Neural cell (in vitro differentiated cells): Measurements from ENCODE around the gene VN1R5. TPM values are rescaled to one million over a fixed set of nuclear protein-coding genes. Genes with fewer than 3 reads are reported as not detected.

ENCODE experiments used
- H2AFZ ChIP-seq: fragments of 200-600, 300-800 bp; sonication (generic), shearing (Covaris generic); 2 replicates; pipeline ENCODE4 v1.6.0; 2014; ENCODE audit warnings: low read depth, mild to moderate bottlenecking, antibody characterized with exemption, low read length, moderate library complexity
- H3F3A ChIP-seq: fragments of 200-600 bp; shearing (Covaris generic); 2 replicates; pipeline ENCODE4 v1.6.1; 2016; ENCODE audit warnings: mild to moderate bottlenecking, moderate library complexity, mixed read lengths, antibody characterized with exemption, low read length; ENCODE audit not compliant: insufficient read depth, poor library complexity, severe bottlenecking
- H3K27ac ChIP-seq: fragments of 200-600, 300-800 bp; sonication (generic), shearing (Covaris generic); 2 replicates; pipeline ENCODE4 v1.5.1; 2014; ENCODE audit warnings: mild to moderate bottlenecking, low read length, moderate library complexity
- H3K27me3 ChIP-seq: fragments of 300-800, 200-600 bp; sonication (generic), shearing (Covaris generic); 2 replicates; pipeline ENCODE4 v1.6.0; 2014; ENCODE audit warnings: mild to moderate bottlenecking, low read depth, low read length, moderate library complexity; ENCODE audit not compliant: insufficient read depth
- H3K36me3 ChIP-seq: fragments of 300-800, 200-600 bp; sonication (generic), shearing (Covaris generic); 2 replicates; pipeline ENCODE4 v1.5.1; 2014; ENCODE audit warnings: mild to moderate bottlenecking, antibody characterized with exemption, low read length, moderate library complexity; ENCODE audit not compliant: insufficient read depth
- H3K4me2 ChIP-seq: fragments of 300-800, 200-600 bp; sonication (generic), shearing (Covaris generic); 2 replicates; pipeline ENCODE4 v1.6.0; 2014; ENCODE audit warnings: mild to moderate bottlenecking, low read length
- H3K4me3 ChIP-seq: fragments of 300-800, 200-600 bp; sonication (generic), shearing (Covaris generic); 2 replicates; pipeline ENCODE4 v1.5.1; 2014; ENCODE audit warnings: mild to moderate bottlenecking, low read length, moderate library complexity
- H3K79me2 ChIP-seq: fragments of 200-600 bp; shearing (Covaris generic); replicated peaks from 2 replicates; pipeline ENCODE4 v1.6.0; 2014; ENCODE audit warnings: mild to moderate bottlenecking, low read length, moderate library complexity; ENCODE audit not compliant: insufficient read depth
- H3K9ac ChIP-seq: fragments of 300-800, 200-600 bp; sonication (generic), shearing (Covaris generic); 2 replicates; pipeline ENCODE4 v1.6.1; 2016; ENCODE audit warnings: mild to moderate bottlenecking, low read length, mixed read lengths
- H3K9me2 ChIP-seq: fragments of 200-600 bp; shearing (Covaris generic); 2 replicates; pipeline ENCODE4 v1.6.1; 2016; ENCODE audit warnings: mild to moderate bottlenecking, low read length, mixed read lengths; ENCODE audit not compliant: insufficient read depth
- H3K9me3 ChIP-seq: fragments of 200-600, 300-800 bp; sonication (generic), shearing (Covaris generic); 2 replicates; pipeline ENCODE4 v1.6.1; 2016; ENCODE audit warnings: mild to moderate bottlenecking, mixed run types, low read length, moderate library complexity, mixed read lengths
- H4K20me1 ChIP-seq: fragments of 200-600 bp; shearing (Covaris generic); 2 replicates; pipeline ENCODE4 v1.6.1; 2016; ENCODE audit warnings: mild to moderate bottlenecking, mixed run types; ENCODE audit not compliant: insufficient read depth
- EP300 ChIP-seq: fragments of 450-650 bp; conservative IDR thresholded peaks from 2 replicates; pipeline ENCODE4 v1.6.1; 2014; ENCODE audit warnings: antibody characterized with exemption, mild to moderate bottlenecking, moderate library complexity; ENCODE audit not compliant: poor library complexity, severe bottlenecking
- EZH2 ChIP-seq: fragments of 200-600, 300-800 bp; shearing (Covaris generic), sonication (generic); IDR thresholded peaks from 2 replicates; pipeline ENCODE4 v1.6.1; 2014; ENCODE audit warnings: antibody characterized with exemption, low read length, borderline replicate concordance, mild to moderate bottlenecking; ENCODE audit not compliant: insufficient read depth, poor library complexity, severe bottlenecking
- MXI1 ChIP-seq: fragments of 450-650 bp; conservative IDR thresholded peaks from 2 replicates; pipeline ENCODE4 v1.6.1; 2014; ENCODE audit warnings: antibody characterized with exemption, mild to moderate bottlenecking; ENCODE audit not compliant: poor library complexity, severe bottlenecking
- POLR2AphosphoS5 ChIP-seq: IDR thresholded peaks from 2 replicates; pipeline ENCODE4 v1.6.1; 2012
- RAD21 ChIP-seq: fragments of 450-650 bp; conservative IDR thresholded peaks from 2 replicates; pipeline ENCODE4 v1.6.1; 2014; ENCODE audit warnings: antibody characterized with exemption, mild to moderate bottlenecking, moderate library complexity
- SMC3 ChIP-seq: fragments of 450-650 bp; conservative IDR thresholded peaks from 2 replicates; pipeline ENCODE4 v1.6.1; 2014; ENCODE audit warnings: antibody characterized with exemption, mild to moderate bottlenecking, moderate library complexity; ENCODE audit not compliant: poor library complexity
- TAF1 ChIP-seq: IDR thresholded peaks from 2 replicates; pipeline ENCODE4 v1.6.1; 2012; ENCODE audit warnings: low read depth
- polyA plus RNA-seq: library from polyadenylated mRNA; depleted of rRNA; stranded (reverse); fragments of >200 nt; gene quantifications from 2 replicates; pipeline ENCODE4 v1.2.3, GENCODE V29; 2014
- TF ChIP-seq, protein P1 (sequence below): IDR thresholded peaks from 2 replicates; pipeline ENCODE4 v1.6.1; 2012; ENCODE audit warnings: borderline replicate concordance
- TF ChIP-seq, protein P2 (sequence below): fragments of 450-650 bp; IDR thresholded peaks from 2 replicates; pipeline ENCODE4 v1.5.1; 2014; ENCODE audit warnings: antibody characterized with exemption, mild to moderate bottlenecking, moderate library complexity; ENCODE audit not compliant: poor library complexity, severe bottlenecking

Gene VN1R5
- polyA plus RNA-seq, 1 donor from 2014 or later: not detected

DNA sequence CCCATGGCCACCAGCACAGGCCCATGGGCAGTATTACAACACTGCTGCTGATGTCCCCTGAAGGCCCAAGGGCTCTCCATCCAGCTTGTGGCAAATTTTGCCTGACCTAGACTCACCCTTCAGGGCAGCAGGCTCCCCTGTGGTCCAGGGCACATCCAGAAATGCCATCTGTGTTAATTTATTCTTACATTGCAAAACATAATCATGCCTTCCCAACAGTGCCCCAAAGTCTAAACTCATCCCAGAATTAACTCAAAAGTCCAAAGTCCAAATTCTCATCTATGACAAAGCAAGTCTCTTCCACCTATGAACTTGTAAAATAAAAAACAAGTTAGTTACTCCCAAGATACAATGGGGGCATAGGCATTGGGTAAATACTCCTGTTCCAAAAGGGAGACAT lies 13.3 kb downstream of the VN1R5 start:
- H2AFZ ChIP-seq: no peak overlapping the region
- no peak for TF ChIP-seq POLR2AphosphoS5
- no peak for TF ChIP-seq EP300
- TF ChIP-seq RAD21: no peak
- H3K36me3 ChIP-seq: no peaks in the 10 kb centered on the region
- no peaks in the 10 kb centered on the region for H3K79me2 ChIP-seq
- peaks cover 8% of the 10 kb centered on the region for H3K9me3 ChIP-seq
- no peaks in the 10 kb centered on the region for H3K9me2 ChIP-seq
- no peak overlapping the region for H3K4me3 ChIP-seq
- no peak overlapping the region for H3K4me2 ChIP-seq
- H3K9ac ChIP-seq: no peak overlapping the region
- no peaks in the 10 kb centered on the region for H3F3A ChIP-seq
- H3K27me3 ChIP-seq: no peaks in the 10 kb centered on the region
- H3K27ac ChIP-seq: no peak overlapping the region
- no peaks in the 10 kb centered on the region for H4K20me1 ChIP-seq

DNA sequence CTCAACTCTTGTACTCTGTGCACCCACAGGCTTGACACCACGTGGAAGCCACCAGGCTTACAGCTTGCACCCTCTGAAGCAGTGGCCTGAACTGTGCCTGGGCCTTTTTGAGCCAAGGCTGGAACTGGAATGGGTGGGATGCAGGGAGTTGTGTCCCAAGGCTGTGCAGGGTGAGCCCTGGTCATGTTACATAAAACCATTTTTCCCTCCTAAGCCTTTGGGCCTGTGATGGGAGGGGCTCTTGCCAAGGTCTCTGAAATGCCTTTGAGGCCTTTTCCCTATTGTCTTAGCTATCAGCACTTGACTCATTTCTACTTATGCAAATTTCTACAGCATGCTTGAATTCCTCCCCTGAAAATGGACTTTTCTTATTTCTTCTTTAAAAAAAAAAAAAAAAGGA lies 14.1 kb downstream of the VN1R5 start:
- Histone ChIP-seq H3K9me3 (peaks cover 8% of the 10 kb centered on the region), H3K4me2 (no peak overlapping the region), H3K27me3 (no peaks in the 10 kb centered on the region), H3K79me2 (no peaks in the 10 kb centered on the region), H3F3A (no peaks in the 10 kb centered on the region), H3K27ac (no peak overlapping the region), H2AFZ (no peak overlapping the region), H4K20me1 (no peaks in the 10 kb centered on the region), H3K36me3 (no peaks in the 10 kb centered on the region), H3K9ac (no peak overlapping the region), H3K4me3 (no peak overlapping the region), H3K9me2 (no peaks in the 10 kb centered on the region)
- TF ChIP-seq EP300 (no peak), RAD21 (no peak)
- TF ChIP-seq, protein P1, sequence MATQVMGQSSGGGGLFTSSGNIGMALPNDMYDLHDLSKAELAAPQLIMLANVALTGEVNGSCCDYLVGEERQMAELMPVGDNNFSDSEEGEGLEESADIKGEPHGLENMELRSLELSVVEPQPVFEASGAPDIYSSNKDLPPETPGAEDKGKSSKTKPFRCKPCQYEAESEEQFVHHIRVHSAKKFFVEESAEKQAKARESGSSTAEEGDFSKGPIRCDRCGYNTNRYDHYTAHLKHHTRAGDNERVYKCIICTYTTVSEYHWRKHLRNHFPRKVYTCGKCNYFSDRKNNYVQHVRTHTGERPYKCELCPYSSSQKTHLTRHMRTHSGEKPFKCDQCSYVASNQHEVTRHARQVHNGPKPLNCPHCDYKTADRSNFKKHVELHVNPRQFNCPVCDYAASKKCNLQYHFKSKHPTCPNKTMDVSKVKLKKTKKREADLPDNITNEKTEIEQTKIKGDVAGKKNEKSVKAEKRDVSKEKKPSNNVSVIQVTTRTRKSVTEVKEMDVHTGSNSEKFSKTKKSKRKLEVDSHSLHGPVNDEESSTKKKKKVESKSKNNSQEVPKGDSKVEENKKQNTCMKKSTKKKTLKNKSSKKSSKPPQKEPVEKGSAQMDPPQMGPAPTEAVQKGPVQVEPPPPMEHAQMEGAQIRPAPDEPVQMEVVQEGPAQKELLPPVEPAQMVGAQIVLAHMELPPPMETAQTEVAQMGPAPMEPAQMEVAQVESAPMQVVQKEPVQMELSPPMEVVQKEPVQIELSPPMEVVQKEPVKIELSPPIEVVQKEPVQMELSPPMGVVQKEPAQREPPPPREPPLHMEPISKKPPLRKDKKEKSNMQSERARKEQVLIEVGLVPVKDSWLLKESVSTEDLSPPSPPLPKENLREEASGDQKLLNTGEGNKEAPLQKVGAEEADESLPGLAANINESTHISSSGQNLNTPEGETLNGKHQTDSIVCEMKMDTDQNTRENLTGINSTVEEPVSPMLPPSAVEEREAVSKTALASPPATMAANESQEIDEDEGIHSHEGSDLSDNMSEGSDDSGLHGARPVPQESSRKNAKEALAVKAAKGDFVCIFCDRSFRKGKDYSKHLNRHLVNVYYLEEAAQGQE: no peak

DNA sequence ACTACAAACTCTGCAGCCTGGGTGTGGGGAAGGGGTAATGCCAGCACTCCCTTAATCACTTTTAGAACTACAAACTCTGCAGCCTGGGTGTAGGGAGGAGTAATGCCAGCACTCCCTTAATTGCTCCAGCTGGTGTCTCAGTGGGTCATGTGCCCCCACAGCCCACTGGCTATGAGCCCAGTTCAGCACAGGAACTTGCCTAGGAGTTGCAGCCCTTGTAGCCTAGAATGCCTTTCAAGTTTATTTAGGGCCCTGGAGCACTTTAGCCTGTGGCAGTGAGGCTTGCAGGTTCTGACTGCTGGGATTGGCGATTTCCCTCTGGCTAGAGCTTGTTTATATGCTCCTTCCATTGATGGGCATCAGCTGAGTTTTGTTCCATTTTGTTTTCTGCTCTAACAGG lies 17.1 kb downstream of the VN1R5 start:
- no peaks in the 10 kb centered on the region for H3F3A ChIP-seq
- no peak overlapping the region for H2AFZ ChIP-seq
- H3K9ac ChIP-seq: no peak overlapping the region
- peaks cover 8% of the 10 kb centered on the region for H3K9me3 ChIP-seq
- H3K27ac ChIP-seq: no peak overlapping the region
- no peak overlapping the region for H3K4me3 ChIP-seq
- H3K4me2 ChIP-seq: no peak overlapping the region
- no peaks in the 10 kb centered on the region for H3K27me3 ChIP-seq
- no peaks in the 10 kb centered on the region for H3K9me2 ChIP-seq
- H3K36me3 ChIP-seq: no peaks in the 10 kb centered on the region
- H3K79me2 ChIP-seq: no peaks in the 10 kb centered on the region
- TF ChIP-seq SMC3 (no peak), MXI1 (no peak), RAD21 (no peak), EZH2 (no peak), TAF1 (no peak), POLR2AphosphoS5 (no peak), EP300 (no peak)
- TF ChIP-seq, protein P1: no peak
- TF ChIP-seq, protein P2, sequence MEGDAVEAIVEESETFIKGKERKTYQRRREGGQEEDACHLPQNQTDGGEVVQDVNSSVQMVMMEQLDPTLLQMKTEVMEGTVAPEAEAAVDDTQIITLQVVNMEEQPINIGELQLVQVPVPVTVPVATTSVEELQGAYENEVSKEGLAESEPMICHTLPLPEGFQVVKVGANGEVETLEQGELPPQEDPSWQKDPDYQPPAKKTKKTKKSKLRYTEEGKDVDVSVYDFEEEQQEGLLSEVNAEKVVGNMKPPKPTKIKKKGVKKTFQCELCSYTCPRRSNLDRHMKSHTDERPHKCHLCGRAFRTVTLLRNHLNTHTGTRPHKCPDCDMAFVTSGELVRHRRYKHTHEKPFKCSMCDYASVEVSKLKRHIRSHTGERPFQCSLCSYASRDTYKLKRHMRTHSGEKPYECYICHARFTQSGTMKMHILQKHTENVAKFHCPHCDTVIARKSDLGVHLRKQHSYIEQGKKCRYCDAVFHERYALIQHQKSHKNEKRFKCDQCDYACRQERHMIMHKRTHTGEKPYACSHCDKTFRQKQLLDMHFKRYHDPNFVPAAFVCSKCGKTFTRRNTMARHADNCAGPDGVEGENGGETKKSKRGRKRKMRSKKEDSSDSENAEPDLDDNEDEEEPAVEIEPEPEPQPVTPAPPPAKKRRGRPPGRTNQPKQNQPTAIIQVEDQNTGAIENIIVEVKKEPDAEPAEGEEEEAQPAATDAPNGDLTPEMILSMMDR: no peak
- H4K20me1 ChIP-seq: no peaks in the 10 kb centered on the region
